Stimulated activated CD4-positive, alpha-beta T cell treated with anti-CD3 and anti-CD28 coated beads, Interleukin-12 subunit alpha, Interleukin-12 subunit beta, amount 100 ng/mL, for 4 hours (primary cell): Measurements from ENCODE around the gene SNN.

Experiments
- DNase-seq: peaks from one replicate; pipeline ENCODE4 v3.0.0-alpha.2; 2020

SNN gene

DNA sequence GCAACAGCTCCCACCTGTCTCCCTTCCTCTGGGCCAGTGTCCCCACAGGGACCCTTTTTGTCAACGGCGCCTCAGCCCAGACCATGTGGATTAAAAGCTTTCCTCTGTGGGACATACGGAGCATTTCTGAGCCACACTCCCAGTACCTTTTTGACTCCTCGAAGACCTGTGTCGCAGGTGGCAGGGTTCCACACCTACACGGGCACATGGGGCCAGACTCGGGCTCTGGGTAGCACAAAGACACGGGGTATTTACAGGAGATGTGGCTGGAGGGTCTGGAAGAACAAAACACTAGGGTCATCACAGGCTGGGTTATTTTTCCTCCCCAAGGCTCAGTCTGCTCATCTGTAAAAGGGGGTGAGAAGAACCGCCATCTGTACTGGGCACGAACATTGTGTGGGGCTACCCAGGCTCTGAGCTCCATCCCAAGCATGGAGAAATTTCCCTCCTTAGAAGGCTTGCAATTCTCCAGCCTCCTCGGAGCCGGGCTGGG is 32.5 kb upstream of the SNN start:
- no peak for DNase-seq

DNA sequence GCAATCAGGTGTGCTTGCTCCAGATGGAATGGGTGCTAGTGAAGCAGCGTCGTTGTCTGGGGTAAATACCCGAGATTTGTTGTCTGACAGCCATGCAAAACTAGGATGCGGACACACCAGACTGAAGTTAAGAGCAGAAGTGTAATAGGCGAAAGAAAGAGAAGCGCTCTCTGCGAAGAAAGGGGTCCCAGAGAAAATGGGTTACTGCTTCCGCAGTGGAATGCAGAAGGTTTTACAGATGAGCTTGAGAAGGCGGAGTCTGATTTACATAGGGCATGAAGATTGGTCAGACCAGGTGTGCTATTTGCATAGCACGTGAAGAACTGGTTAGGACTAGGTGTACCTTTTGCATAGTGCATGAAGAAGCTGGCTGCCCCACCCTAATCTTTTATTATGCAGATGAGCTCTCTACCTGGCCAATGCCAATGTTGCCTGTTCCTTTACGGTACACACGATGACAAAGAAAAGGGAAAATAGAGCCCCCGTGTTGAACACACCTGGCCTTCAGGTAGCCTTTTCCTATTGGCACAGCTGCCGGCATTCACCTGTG is 32.0 kb upstream of the SNN start:
- DNase-seq: no peak

DNA sequence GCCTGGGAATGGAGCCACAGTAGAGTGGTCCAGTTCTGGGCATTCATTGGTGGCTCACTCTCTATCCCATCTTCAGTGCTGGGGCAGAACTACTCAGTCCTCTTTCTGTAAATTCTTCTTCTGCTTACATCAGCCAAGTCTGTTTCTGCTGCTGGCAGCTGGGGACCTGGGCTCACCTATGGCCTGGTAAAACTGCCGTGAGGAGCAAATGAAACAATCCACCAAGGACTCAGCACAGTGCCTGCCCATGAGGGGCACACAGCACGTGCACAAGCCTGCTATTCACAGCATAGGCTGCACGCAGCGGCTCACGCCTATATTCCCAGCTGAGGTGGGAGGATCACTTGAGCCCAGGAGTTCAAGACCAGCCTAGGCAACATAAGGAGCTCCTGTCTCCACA is 30.9 kb upstream of the SNN start:
- no peak for DNase-seq

DNA sequence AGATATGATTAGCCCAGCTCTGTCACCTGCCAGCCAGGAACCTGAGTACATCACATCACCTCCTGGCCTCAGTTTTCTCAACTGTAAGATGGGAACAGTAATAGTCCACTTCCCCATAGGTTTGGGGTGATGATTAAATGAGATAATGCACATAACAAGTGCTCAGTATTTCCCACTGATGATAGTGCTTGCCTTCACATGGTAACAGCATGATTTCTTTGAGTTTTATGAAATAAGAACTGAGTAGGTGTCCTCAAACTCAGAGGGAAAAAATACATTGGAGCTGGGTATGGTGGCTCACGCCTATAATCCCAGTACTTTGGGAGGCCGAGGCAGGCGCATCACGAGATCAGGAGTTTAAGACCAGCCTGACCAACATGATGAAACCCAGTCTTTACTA is 30.1 kb upstream of the SNN start:
- DNase-seq: no peak

DNA sequence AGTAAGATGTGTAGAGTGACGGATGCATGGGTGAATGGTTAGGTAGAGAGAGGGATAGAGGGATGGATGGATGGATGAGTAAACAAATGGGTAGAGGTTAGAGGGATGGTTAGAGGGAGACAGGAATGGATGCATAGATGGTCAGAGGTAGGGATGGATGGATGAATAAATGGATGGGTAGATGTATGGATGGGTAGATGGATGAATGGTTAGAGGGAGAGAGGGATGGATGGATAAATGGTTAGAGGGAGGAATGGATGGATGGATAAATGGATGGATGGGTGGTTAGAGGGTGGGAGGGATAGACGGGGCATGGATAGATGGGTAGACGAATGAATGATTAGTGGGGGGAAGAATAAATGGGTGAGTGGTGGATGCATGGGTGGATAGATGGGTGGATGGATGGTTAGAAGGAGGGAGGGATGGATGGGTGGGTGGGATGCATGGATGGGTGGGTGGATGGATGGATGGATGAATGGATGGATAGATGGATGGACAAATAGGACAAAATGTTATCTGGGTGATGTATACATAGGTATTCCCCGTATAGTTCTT is 29.2 kb upstream of the SNN start:
- no peak for DNase-seq

DNA sequence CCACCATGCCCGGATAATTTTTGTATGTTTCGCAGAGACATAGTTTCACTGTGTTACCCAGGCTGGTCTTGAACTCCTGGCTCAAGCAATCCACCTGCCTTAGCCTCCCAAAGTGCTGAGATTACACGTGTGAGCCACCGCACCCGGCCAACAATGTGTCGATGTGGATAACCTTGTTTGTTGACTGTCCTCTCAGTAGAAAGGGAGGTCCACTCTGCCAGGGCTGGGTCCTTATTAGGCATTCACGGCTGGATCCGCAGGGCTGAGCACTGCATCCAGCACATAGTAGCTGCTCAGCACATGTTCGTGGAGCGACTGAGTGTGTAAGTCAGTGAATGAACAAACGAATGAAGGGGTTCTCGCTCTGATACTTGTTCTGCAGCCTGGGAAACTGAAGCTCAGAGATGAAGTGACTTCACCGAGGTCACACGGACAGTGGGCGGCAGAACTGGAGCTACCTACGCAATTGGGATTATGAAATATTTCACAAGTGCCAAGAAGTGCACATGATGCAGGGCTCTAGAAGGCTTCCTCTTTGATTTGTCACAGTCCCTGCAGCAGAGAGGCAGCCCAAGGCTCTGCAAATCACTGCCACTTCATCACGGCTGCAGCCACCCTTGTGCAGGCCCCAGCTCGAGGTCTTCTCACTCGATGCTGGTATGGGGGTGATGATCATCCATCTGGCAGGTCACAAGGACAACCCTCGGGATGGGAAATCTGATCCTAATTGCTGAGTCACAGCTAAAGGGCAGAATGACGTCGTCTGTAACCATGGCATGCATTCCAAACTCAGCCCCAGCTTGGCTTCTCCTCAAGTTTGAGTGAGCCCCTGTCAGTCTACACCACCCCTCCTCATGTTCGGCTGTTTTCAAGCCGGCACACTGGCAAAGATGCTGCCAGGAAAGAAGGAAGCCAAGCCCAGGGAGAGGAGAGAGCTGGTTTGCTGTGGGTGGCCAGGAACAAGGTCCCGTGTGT is 28.0 kb upstream of the SNN start:
- DNase-seq: no peak

DNA sequence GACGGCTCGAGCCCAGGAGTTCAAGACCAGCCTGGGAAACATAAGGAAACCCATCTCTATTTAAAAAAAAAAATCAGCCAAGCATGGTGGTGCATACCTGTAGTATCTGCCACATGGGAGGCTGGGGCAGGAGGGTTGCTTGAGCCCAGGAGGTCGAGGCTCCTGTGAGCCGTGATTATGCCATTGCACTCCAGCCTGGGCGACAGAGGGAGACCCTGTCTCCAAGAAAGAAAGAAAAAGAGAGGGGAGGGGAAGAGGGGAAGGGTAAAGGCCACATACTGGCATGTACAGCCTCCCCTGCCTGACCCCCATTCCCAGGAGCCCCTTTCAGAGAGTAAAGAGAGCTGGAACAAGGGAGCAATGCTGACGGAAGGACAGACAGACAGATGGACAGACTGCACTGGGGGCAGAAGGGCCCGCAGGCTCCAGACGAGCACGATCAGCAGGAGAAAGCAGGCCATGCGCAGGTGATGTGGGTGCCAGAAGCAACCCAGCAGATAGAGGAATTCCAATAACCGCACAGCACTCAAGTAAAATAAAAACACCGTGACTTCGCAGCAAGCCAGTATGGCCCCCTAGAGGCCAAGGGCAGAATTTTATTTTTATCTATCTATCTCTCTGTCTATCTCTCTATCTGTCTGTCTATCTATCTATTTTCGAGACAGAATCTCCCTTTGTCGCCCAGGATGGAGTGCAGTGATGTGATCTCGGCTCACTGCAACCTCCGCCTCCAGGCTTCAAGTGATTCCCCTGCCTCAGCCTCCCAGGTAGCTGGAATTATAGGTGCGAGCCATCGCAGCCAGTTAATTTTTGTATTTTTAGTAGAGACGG is 27.1 kb upstream of the SNN start:
- DNase-seq: no peak

DNA sequence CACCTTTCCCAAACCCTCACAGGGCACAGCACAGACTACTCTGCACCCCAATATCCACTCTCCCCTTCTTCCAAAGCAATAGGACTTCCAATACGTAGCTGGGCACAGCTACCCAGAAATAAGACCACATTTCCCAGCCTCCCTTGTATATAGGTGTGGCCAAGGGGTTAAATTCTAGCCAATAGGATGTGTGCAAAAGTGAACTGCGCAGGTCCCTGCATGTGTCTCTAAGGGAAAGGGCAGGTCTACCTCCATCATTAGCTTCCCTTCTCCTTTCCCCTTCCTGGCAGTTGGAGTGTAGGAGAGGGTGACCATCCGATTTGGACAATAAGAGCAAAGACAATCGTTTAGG is 25.5 kb upstream of the SNN start:
- no peak for DNase-seq

DNA sequence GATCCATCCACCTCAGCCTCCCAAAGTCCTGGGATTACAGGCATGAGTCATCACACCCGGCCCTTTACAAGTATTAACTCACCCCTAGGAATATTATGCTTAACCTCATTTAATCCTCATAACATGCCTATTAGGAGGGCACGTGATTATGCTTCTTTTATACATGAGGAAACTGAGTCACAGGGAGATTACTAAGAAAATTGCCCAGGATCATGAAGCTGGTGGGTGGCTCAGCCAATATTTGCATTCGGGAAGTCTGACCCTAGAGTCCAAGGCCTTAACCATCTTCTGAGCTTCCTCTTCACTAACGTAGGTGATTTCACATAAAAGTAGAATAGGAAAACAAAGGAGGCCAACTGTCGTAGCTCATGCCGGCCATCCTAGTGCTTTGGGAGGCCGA is 19.0 kb upstream of the SNN start:
- no peak for DNase-seq

DNA sequence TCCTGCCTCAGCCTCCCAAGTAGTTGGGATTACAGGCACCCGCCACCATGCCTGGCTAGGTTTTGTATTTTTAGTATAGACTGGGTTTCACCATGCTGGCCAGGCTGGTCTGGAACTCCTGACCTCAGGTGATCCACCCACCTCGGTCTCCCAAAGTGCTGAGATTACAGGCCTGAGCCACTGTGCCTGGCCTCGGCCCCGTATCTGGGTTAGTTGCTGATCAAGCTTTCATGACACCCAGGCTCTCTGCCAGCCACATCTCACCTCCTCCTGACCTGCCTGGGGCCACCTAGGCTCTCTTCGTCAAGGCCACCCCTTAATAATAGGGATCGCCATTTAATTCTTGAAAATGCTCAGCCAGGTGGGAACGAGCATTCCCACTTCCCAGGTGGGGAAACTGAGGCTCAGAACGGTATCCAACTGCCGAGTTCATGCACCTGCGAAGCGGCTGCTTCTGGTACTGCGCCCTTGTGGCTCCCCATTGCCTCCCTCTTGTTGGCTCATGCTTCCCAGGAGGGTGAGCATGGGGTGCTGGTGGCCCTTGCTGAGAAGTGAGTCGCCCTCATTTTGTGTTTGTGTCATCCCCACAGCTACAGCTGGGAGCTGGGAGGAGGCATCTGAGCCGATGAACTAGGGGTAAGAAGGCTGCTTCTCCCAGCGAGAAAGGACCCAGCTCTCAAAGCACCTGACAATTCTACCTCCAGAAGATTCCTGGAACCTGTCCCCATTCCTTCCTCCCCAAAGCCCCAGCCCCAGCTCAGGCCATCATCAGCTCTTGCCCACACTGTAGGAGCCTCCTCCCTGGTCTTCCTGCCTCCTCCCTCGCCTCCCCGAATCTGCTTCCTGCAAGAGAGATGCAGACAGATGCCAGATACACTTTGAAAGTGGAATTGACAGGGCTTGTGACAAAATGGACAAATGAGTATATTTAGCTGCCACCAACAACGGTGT is 17.3 kb upstream of the SNN start:
- no peak for DNase-seq

DNA sequence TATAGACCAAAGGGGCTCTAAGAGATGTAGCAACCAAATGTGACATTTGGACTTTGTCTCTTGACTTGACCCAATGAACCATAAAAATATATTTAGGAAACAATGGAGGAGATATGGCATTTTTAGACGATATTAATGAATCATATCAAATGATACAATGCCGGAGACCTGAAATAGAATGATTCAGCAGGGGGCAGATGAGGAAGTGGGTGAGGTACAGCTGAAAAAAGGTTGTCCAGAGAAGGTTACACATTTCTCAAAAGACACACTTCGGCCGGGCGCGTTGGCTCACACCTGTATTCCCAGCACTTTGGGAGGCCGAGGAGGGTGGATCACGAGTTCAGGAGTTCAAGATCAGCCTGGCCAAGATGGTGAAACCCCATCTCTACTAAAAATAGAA is 16.5 kb upstream of the SNN start:
- DNase-seq: no peak

DNA sequence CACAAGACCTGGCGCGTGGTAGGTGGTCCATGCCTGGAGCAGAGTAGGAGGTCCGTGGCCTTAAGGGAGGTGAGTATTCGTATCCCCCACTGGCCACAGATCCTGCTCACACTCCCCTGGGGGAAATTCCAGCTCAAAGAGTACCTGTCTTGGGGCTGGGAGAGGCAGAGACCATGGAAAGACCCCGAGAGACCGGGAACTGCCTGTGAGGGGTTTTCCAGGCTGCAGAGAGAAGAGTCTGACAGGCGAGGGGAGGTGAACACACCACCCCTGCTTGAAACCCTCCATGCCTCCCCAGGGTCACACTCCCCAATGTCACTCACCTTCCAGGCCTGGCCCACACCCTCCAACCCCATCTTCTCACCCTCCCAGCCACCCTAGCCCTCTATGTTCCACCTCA is 12.6 kb upstream of the SNN start:
- no peak for DNase-seq

DNA sequence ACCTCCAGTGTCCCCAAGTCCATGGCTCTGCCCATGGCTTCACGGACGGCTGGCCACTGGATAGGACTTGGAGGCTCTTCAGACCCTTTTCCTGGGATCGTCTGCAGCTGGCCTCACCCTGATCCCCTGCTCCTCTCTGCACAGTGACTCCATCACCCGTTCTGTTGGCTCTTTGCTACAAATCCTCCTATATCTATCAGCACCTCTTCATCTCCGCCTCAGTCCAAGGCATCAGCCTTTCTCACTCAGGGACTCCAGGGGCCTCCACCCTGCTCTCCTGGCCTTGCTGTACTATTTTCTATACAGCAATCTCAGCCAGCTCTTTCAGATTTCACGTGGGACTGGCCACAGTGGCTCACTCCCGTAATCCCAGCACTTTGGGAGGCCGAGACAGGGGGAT is 10.7 kb upstream of the SNN start:
- no peak for DNase-seq

DNA sequence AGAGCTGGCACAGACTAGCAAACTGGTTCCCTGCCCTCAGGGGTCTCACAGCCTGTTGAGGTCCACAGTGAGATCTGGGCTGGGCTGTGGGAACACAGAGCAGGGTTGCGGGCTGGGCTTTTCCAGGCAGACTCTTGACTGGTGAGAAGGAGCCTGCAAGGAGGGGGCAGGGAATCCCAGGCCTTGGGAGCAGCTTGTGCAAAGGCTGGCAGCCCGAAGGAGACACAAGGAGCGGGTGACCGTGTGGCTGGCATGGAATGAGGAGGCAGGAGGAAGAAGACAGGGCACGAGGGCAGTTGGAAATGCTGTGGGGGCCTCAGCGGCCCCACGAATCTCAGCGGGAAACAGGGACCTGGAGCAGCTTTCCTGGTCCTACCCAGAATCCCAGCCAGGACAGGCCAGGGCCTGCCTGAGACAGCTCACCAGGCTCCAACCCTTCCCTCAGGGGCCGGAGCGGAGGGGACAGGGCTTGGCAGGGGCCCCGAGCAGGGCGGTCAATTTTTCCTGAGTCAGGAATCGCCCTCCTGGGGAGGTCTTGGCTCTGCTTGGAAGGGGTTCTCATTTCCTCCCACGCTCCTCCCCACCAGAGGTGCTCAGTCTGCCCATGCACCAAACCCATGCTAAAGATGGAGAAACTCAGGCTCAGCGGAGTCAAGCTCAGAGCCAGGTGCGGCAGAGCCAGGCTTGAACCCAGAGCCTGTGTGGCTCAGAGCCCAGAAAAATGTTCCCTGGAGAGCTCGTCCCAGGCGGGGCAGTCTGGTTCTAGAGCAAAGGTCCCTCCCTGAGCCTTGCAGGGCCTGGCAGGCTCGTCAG is 9.2 kb upstream of the SNN start:
- DNase-seq: no peak

DNA sequence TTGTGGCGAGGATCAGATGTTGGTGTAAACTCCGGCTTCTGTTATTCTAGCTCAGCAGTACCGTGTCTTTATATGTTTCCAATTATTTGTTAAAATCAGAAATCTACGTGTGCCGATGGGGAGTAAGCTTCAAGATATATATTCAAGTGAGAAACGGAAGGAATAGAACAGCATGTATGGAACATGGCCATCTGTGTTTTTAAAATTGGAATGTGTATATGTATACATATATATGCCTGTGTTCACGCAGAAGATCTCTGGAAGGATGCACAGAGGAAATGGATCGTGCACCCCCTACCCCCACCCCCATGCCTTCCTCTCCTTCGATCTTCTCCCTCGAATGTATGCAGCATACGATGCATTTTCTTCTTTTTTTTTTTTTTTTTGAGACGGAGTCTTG is 7.7 kb upstream of the SNN start:
- DNase-seq: no peak

DNA sequence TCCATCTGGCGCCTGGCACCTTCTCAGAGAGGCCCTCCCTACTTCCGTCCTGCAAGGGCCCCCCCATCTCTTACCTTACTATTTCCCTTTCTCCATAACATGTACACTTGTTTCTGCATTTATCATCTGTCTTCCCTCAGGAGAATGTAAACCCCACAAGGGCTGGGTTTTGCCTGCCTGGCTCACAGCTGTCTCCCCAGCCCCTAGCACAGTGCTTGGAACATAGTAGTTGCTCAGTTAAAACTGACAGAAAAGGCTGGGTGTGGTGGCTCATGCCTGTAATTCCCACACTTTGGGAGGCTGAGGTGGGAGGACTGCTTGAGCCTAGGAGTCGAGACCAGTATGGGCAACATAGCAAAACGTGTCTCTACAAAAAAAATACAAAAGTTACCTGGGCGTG is 5.7 kb upstream of the SNN start:
- DNase-seq: no peak

DNA sequence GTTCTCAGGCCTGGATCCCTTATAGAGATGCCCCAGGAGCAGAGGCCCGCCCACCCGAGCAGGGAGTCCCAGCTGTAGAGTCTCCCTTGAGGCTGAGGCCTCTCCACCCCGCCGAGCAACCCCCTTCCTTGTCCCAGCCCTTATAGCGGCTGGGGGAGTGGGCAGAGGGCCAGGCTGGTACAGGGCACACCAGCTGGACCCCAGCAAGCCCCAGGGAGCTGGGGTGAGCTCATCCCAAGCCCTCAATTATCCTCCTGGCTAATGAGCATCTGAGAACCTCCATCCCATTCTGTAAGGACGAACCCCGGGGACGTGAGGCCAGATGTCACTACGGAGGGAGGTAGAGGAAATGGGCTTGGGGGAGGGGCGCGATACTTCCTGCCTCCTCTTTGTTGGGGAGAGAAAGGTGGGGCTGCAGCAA is 3.2 kb upstream of the SNN start:
- no peak for DNase-seq

DNA sequence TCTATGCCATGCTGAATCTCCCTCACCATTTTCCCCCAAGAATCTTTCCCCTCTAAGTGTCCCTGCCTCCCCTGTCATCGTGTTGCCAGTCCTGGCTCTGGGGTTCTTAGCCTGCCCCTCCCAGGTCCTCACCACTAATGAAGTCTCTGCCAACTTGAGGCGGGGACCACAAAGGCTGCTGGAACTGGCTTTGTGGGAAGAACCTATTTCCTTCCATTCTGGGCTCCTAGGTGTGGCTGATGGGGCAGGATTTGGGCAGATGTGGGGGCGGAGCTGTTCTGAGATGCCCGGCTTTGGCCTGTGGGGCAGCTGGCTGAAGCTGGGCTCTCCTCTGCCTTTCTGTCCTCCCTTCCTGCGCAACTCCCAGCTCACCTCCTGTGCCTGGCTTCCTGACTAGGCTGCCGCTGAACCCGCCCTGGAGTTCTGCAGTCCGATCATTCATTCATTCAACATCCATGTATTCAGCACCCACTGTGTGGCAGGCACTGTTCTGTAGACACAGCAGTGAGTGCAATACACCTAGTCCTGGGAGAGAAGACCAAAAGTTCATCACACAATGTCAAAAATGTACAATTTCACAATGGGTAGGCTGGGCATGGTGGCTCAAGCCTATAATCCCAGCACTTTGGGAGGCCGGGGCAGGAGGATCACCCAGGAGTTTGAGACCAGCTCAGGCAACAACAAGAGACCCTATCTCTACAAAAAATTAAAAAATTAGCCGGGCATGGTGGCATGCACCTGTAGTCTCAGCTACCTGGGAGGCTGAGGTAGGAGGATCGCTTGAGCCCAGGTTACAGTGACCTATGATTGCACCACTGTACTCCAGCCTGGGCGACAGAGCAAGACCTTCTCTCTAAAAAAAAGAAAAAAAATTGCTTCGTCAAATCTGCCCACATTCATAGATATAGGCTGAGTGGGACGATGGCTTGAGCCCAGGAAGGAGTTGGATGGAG is 1.9 kb upstream of the SNN start:
- DNase-seq: no peak

DNA sequence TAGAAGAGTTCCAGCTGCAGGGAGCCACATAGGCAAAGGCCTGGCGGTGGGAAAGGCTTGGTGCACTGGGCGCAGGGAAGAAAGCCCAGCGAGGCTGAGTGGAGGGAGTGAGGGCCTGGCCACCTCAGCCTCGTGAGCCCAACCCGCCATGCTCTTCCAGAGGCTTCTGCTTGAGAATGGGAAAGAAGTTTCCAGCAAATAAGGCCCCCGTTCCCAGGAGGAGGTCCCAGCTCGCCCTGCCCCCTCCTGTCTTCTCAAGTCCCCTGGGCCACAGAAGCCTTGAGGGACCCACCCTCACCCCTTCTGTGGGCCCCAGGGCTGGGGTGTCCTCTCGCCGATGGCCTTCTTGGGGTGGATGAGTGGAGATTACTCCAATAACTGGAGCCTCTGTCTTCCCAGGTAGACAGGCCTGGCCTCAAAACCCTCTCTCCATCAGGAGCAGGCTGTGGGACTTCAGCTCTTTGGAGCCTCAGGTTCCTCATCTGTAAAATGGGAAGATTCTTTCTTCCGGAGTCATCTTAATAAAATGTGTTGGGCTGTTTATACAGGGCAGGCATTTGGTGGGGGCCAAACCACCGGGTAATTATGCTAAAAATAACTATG is 933 bp upstream of the SNN start:
- DNase-seq: no peak
